HEK293 (cell line): ENCODE data around the gene KCNT1.

ENCODE experiments used
- CTCF ChIP-seq: fragments of 450-650 bp; formaldehyde crosslinking; IDR thresholded peaks from 2 replicates; pipeline ENCODE4 v1.5.1; 2016; ENCODE audit warnings: missing biosample characterization, missing genetic modification characterization
- ZBTB1 ChIP-seq: fragments of 450-650 bp; formaldehyde crosslinking; IDR thresholded peaks from 2 replicates; pipeline ENCODE4 v1.5.1; 2016; ENCODE audit warnings: missing biosample characterization, missing genetic modification characterization
- ZBTB49 ChIP-seq: fragments of 450-650 bp; formaldehyde crosslinking; IDR thresholded peaks from 2 replicates; pipeline ENCODE4 v1.5.1; 2016; ENCODE audit warnings: missing biosample characterization, missing genetic modification characterization, low read depth
- ZNF792 ChIP-seq: fragments of 450-650 bp; formaldehyde crosslinking; IDR thresholded peaks from 2 replicates; pipeline ENCODE4 v1.5.1; 2016; ENCODE audit warnings: missing biosample characterization, missing genetic modification characterization

GRCh38 chr9:135667463-135668001 is 34.5 kb upstream of the KCNT1 start:
- TF ChIP-seq ZBTB49 (tag by site-specific recombination) = no peak
- TF ChIP-seq CTCF (tag by site-specific recombination) = no peak
- no peak for TF ChIP-seq ZNF792
- no peak for TF ChIP-seq ZBTB1 (tag by site-specific recombination)
